CD14-positive monocyte (primary cell): ENCODE measurements around the gene CHI3L2. TPM values are rescaled to one million over a fixed set of nuclear protein-coding genes. Genes with fewer than 3 reads are reported as not detected.

Experiments
- DNase-seq, 3 donors: peaks; one replicate each; pipeline ENCODE4 v3.0.0-alpha.2; 2011 to 2022
- H2AFZ ChIP-seq: 2 replicates; pipeline ENCODE4 v1.6.0; 2012; ENCODE audit warnings: mild to moderate bottlenecking, low read depth, low read length, inconsistent platforms; ENCODE audit not compliant: insufficient read depth, poor library complexity, severe bottlenecking
- H3K27ac ChIP-seq, 2 donors: 1 replicate in 1 of 2; 2 replicates in 1 of 2; pipeline ENCODE4 v1.5.1; 2012 to 2013; ENCODE audit warnings: low read length in 2 of 2, control low read depth in 1 of 2, inconsistent platforms in 1 of 2, low read depth in 1 of 2, mild to moderate bottlenecking in 1 of 2
- H3K27me3 ChIP-seq, 2 donors: one replicate each; pipeline versions ENCODE4 v1.6.0 to v1.6.1; 2011 to 2013; ENCODE audit warnings: low read length in 2 of 2; ENCODE audit not compliant: control insufficient read depth in 2 of 2, insufficient read depth in 2 of 2
- H3K36me3 ChIP-seq, 2 donors: replicated peaks in 1 of 2; 1 replicate in 1 of 2; 2 replicates in 1 of 2; pipeline versions ENCODE4 v1.5.1 to v1.6.1; 2012 to 2013; ENCODE audit warnings: low read length in 2 of 2, control low read depth in 1 of 2, inconsistent platforms in 1 of 2, mild to moderate bottlenecking in 1 of 2; ENCODE audit not compliant: insufficient read depth in 2 of 2, control insufficient read depth in 1 of 2
- H3K4me1 ChIP-seq, 2 donors: 1 replicate in 1 of 2; 2 replicates in 1 of 2; pipeline versions ENCODE4 v1.5.1 to v1.6.1; 2012 to 2013; ENCODE audit warnings: low read length in 2 of 2, control low read depth in 1 of 2, inconsistent platforms in 1 of 2, mild to moderate bottlenecking in 1 of 2, moderate library complexity in 1 of 2; ENCODE audit not compliant: insufficient read depth in 2 of 2, control insufficient read depth in 1 of 2
- H3K4me2 ChIP-seq: replicated peaks from 2 replicates; pipeline ENCODE3; 2012; ENCODE audit warnings: low read length, moderate library complexity, mild to moderate bottlenecking; ENCODE audit not compliant: poor library complexity, severe bottlenecking; ENCODE audit errors: extremely low read depth
- H3K4me3 ChIP-seq, 3 experiments: fragments of 200-600 bp in 1 of 3; sonication (generic) in 1 of 3; replicated peaks in 1 of 3; 1 replicate in 2 of 3; 2 replicates in 1 of 3; pipeline ENCODE4 v1.5.1; 2011 to 2013; ENCODE audit warnings: low read length in 3 of 3, mild to moderate bottlenecking in 3 of 3, control low read depth in 2 of 3, low read depth in 2 of 3, inconsistent platforms in 1 of 3, moderate library complexity in 1 of 3
- H3K79me2 ChIP-seq: 2 replicates; pipeline ENCODE4 v1.6.0; 2012; ENCODE audit warnings: mild to moderate bottlenecking, control low read depth, inconsistent platforms, low read length, moderate library complexity; ENCODE audit not compliant: insufficient read depth
- H3K9ac ChIP-seq: 2 replicates; pipeline ENCODE4 v1.6.0; 2017; ENCODE audit warnings: low read length, mild to moderate bottlenecking; ENCODE audit not compliant: insufficient read depth, poor library complexity, severe bottlenecking
- H3K9me3 ChIP-seq, 2 donors: replicated peaks in 1 of 2; 1 replicate in 1 of 2; 2 replicates in 1 of 2; pipeline versions ENCODE4 v1.5.1 to v1.6.1; 2012 to 2013; ENCODE audit warnings: low read length in 2 of 2, control low read depth in 1 of 2; ENCODE audit not compliant: control insufficient read depth in 1 of 2, insufficient read depth in 1 of 2
- H4K20me1 ChIP-seq: 2 replicates; pipeline ENCODE4 v1.6.0; 2012; ENCODE audit warnings: mild to moderate bottlenecking, low read length, control low read depth, moderate library complexity; ENCODE audit not compliant: insufficient read depth
- H3K27ac Mint-ChIP-seq, 7 donors: one replicate each; pipeline ENCODE4 v1.8.0; 2020; ENCODE audit warnings: mild to moderate bottlenecking in 7 of 7, mixed read lengths in 7 of 7, moderate library complexity in 6 of 7, inconsistent platforms in 2 of 7
- H3K27me3 Mint-ChIP-seq, 3 donors: one replicate each; pipeline ENCODE4 v1.8.0; 2021 to 2022; ENCODE audit warnings: low read depth in 3 of 3, mild to moderate bottlenecking in 3 of 3, mixed read lengths in 3 of 3, moderate library complexity in 3 of 3, inconsistent platforms in 1 of 3
- H3K36me3 Mint-ChIP-seq, 2 donors: one replicate each; pipeline ENCODE4 v1.8.0; 2020; ENCODE audit warnings: mixed read lengths in 2 of 2, inconsistent platforms in 1 of 2, mild to moderate bottlenecking in 1 of 2
- H3K4me1 Mint-ChIP-seq: one replicate; pipeline ENCODE4 v1.8.0; 2020; ENCODE audit warnings: mild to moderate bottlenecking, mixed read lengths
- H3K4me3 Mint-ChIP-seq, 2 donors: one replicate each; pipeline ENCODE4 v1.8.0; 2020; ENCODE audit warnings: mild to moderate bottlenecking in 2 of 2, mixed read lengths in 2 of 2, moderate library complexity in 1 of 2
- H3K9me3 Mint-ChIP-seq, 7 donors: one replicate each; pipeline ENCODE4 v1.8.0; 2020 to 2022; ENCODE audit warnings: mixed read lengths in 7 of 7, mild to moderate bottlenecking in 6 of 7, moderate library complexity in 6 of 7, inconsistent platforms in 2 of 7
- CTCF ChIP-seq: fragments of 200-600 bp; IDR thresholded peaks from one replicate; pipeline ENCODE4 v1.8.0; 2022; ENCODE audit warnings: antibody characterized with exemption, mild to moderate bottlenecking
- WGBS: methylation state at CpG from one replicate; pipeline ENCODE4 v1.1.5; 2013; ENCODE audit warnings: missing lambda C conversion rate; ENCODE audit not compliant: insufficient coverage; 5-methylcytosine and 5-hydroxymethylcytosine counted together
- intact Hi-C, 2 donors: fragments of 100-400 bp; cut with micrococcal nuclease; formaldehyde crosslinking; loops; one replicate each; pipeline versions ENCODE4 v1.15.0 to v1.15.1; 2023
- polyA plus RNA-seq, 3 donors: library from polyadenylated mRNA; depleted of rRNA in 1 of 3; unstranded in 2 of 3; stranded (reverse) in 1 of 3; fragments of 300-500 nt in 2 of 3; fragments of >200 nt in 1 of 3; fragmentation: Illumina TruSeq in 2 of 3; gene quantifications; 1 replicate in 2 of 3; 2 replicates in 1 of 3; pipeline ENCODE4 v1.2.3, GENCODE V29; 2012 to 2021

Gene CHI3L2
- polyA plus RNA-seq, 3 donors, result 1.2 to 9.9 (median 1.4) TPM

GRCh38 chr1:111236379-111236778 lies 8.9 kb downstream of the CHI3L2 start:
- no peaks in the 10 kb centered on the region for H3K4me1 Mint-ChIP-seq
- H4K20me1 ChIP-seq, result no peaks in the 10 kb centered on the region
- H3K27me3 ChIP-seq, result peaks cover 2 to 8% of the 10 kb centered on the region in 2 donors
- no peaks in the 10 kb centered on the region for H3K36me3 ChIP-seq
- H3K79me2 ChIP-seq, result no peaks in the 10 kb centered on the region
- H3K4me3 Mint-ChIP-seq, result no peak overlapping the region
- H3K36me3 Mint-ChIP-seq, result no peaks in the 10 kb centered on the region
- no peak overlapping the region for H3K9ac ChIP-seq
- H3K27ac Mint-ChIP-seq, result no peak overlapping the region
- no peak overlapping the region for H2AFZ ChIP-seq
- peaks cover 6 to 22% (median 9%) of the 10 kb centered on the region in 3 donors for H3K27me3 Mint-ChIP-seq
- no peak overlapping the region for H3K27ac ChIP-seq
- no peak overlapping the region for H3K4me3 ChIP-seq
- WGBS, result no CpG with 5 or more reads among the region's 1 CpG
- H3K4me1 ChIP-seq, result no peaks in the 10 kb centered on the region
- H3K4me2 ChIP-seq, result no peak overlapping the region
- no peak for TF ChIP-seq CTCF
- no peaks in the 10 kb centered on the region for H3K9me3 ChIP-seq
- intact Hi-C loops, result no loop called here
- peaks cover 0 to 2% (median 0%) of the 10 kb centered on the region in 7 donors for H3K9me3 Mint-ChIP-seq
- DNase-seq, result no peak

GRCh38 chr1:111236806-111237205 lies 9.3 kb downstream of the CHI3L2 start:
- peaks cover 0 to 2% (median 0%) of the 10 kb centered on the region in 7 donors for H3K9me3 Mint-ChIP-seq
- no peak overlapping the region for H3K4me3 ChIP-seq
- H4K20me1 ChIP-seq, result no peaks in the 10 kb centered on the region
- intact Hi-C loops, result no loop called here
- no peak overlapping the region for H3K27ac Mint-ChIP-seq
- WGBS, result 80% methylated on average over 2 of the region's 3 CpGs
- H3K36me3 Mint-ChIP-seq, result no peaks in the 10 kb centered on the region
- no peak for DNase-seq
- no peak overlapping the region for H2AFZ ChIP-seq
- no peak overlapping the region for H3K4me2 ChIP-seq
- H3K4me1 Mint-ChIP-seq, result no peaks in the 10 kb centered on the region
- H3K36me3 ChIP-seq, result no peaks in the 10 kb centered on the region
- H3K4me3 Mint-ChIP-seq, result no peak overlapping the region
- H3K4me1 ChIP-seq, result no peaks in the 10 kb centered on the region
- no peak for TF ChIP-seq CTCF
- H3K9me3 ChIP-seq, result no peaks in the 10 kb centered on the region
- H3K79me2 ChIP-seq, result no peaks in the 10 kb centered on the region
- H3K27ac ChIP-seq, result no peak overlapping the region
- H3K27me3 ChIP-seq, result peaks cover 2 to 8% of the 10 kb centered on the region in 2 donors
- no peak overlapping the region for H3K9ac ChIP-seq
- H3K27me3 Mint-ChIP-seq, result peaks cover 6 to 24% (median 9%) of the 10 kb centered on the region in 3 donors
